ENCODE results near the gene TRIM38.

Gene TRIM38

DNA sequence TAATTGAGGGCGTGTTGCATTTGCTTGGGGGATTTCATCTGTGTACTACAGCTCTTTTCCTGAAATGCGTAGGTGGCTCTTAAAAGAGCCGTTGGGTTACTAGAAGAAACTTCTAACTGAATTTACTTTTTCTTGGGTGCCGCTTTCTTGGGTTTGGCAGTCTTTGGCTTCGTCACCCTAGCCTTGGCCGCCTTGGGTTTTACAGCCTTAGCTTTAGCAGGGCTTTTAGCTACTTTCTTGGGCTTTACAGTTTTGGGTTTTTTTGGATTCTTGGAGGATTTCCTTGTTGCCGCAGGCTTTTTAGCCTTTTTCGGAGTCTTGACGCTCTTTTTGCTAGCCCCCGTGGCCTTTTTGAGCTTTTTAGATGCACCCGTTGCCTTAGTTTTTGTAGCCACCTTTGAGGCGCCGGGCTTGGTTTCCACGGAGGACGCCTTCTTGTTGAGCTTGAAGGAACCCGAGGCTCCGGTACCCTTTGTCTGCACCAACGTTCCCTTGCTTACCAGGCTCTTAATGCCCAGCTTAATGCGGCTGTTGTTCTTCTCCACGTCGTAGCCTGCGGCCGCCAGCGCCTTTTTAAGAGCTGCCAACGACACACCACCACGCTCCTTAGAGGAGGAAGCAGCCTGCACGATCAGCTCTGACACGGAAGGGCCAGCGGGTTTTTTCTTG lies 54.5 kb downstream of the TRIM38 start:
- no peaks in the 10 kb centered on the region for H3K27me3 Mint-ChIP-seq (ENCODE audit: low read depth)
- H3K36me3 Mint-ChIP-seq (ENCODE audit: low read depth) = peaks cover 8% of the 10 kb centered on the region
- H3K4me3 Mint-ChIP-seq = peak overlapping the region; percentile 78
- no peak for DNase-seq (ENCODE audit: low spot score)
- peaks cover 19% of the 10 kb centered on the region for H3K9me3 Mint-ChIP-seq
- peaks cover 22% of the 10 kb centered on the region for H3K4me1 Mint-ChIP-seq (ENCODE audit: low read depth)
- peak overlapping the region; percentile 92 for H3K27ac Mint-ChIP-seq

DNA sequence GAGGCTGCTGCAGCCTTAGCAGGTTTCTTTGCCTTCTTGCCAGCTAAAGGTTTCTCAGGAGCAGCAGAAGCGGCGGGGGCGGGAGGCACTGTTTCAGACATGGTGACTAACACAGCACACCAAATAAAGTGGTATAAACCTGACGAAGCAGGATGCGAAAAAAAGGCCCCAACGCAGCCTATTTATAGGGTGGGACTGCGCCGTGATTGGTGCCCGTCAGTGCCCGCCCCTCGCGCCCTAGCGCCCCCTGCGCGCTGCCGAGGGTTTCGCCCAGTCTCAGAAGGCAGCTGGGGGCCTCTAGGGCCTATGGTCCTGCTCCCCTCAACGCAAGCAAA lies 55.0 kb downstream of the TRIM38 start:
- Mint-ChIP-seq H3K27me3 (ENCODE audit: low read depth) (no peaks in the 10 kb centered on the region), H3K27ac (peak overlapping the region; percentile 92), H3K9me3 (peaks cover 19% of the 10 kb centered on the region), H3K4me1 (ENCODE audit: low read depth) (peaks cover 27% of the 10 kb centered on the region), H3K4me3 (peak overlapping the region; percentile 78), H3K36me3 (ENCODE audit: low read depth) (peaks cover 8% of the 10 kb centered on the region)
- peak; percentile 85 for DNase-seq (ENCODE audit: low spot score)

DNA sequence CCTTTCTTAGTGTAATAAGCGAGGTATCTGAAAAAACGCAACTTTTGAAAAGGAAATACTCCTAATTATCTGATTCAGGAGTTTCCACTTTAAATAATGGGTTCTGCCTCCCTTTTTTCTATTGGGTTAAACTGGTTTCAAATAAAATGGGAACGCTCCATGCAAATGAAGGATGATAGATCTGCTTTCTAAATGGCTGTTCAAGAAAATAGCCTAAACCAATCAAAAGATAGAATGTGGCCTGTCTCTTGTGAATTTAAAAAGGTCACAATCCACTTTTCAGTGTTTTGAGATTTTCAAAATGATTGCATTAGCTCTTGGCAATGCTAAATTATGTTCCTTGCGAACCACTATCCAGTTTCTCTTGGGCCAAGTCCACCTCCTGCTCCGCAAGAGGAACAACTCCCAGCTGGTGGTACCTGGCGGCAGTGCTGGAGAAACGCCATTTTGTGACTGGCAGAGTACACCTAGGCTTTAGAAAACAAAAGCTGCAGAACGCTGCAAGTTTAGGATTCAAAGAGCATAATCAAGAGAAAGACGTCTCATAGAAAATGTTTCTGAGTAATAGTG lies 56.7 kb downstream of the TRIM38 start:
- peaks cover 8% of the 10 kb centered on the region for H3K36me3 Mint-ChIP-seq (ENCODE audit: low read depth)
- H3K27ac Mint-ChIP-seq = peak overlapping the region; percentile 100
- H3K9me3 Mint-ChIP-seq = peaks cover 19% of the 10 kb centered on the region
- H3K4me3 Mint-ChIP-seq = peak overlapping the region; percentile 100
- peaks cover 42% of the 10 kb centered on the region for H3K4me1 Mint-ChIP-seq (ENCODE audit: low read depth)
- no peak for DNase-seq (ENCODE audit: low spot score)
- no peaks in the 10 kb centered on the region for H3K27me3 Mint-ChIP-seq (ENCODE audit: low read depth)

DNA sequence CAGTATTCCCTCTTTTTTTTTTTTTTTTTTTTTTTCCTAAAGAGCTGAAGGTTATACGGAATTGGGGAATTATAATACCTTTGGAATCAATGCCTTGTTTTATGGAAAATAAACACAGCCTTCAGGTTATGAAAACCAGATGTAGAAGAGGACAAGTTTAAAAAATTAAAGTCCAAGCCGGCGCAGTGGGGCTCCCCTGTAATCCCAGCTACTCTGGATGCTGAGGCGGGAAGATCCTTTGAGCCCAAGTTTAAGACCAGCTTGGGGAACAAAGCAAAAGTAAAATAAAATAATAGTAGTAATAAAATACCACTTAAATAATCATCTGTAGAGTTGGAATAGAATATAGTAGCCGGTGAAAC lies 57.3 kb downstream of the TRIM38 start:
- Mint-ChIP-seq H3K4me3 (peak overlapping the region; percentile 100), H3K9me3 (peaks cover 19% of the 10 kb centered on the region), H3K36me3 (ENCODE audit: low read depth) (peaks cover 8% of the 10 kb centered on the region), H3K27me3 (ENCODE audit: low read depth) (no peaks in the 10 kb centered on the region), H3K27ac (peak overlapping the region; percentile 100), H3K4me1 (ENCODE audit: low read depth) (peaks cover 47% of the 10 kb centered on the region)
- DNase-seq (ENCODE audit: low spot score) = no peak

DNA sequence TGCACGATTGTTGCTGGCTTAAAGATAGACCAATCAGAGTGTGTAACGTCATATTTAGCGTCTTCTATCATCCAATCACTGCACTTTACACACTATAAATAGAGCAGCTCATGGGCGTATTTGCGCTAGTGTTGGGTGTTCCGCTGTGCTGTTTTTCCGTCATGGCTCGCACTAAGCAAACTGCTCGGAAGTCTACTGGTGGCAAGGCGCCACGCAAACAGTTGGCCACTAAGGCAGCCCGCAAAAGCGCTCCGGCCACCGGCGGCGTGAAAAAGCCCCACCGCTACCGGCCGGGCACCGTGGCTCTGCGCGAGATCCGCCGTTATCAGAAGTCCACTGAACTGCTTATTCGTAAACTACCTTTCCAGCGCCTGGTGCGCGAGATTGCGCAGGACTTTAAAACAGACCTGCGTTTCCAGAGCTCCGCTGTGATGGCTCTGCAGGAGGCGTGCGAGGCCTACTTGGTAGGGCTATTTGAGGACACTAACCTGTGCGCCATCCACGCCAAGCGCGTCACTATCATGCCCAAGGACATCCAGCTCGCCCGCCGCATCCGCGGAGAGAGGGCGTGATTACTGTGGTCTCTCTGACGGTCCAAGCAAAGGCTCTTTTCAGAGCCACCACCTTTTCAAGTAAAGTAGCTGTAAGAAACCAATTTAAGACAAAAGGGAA lies 57.9 kb downstream of the TRIM38 start:
- Mint-ChIP-seq H3K36me3 (ENCODE audit: low read depth) (peaks cover 8% of the 10 kb centered on the region), H3K27me3 (ENCODE audit: low read depth) (no peaks in the 10 kb centered on the region), H3K27ac (peak overlapping the region; percentile 100), H3K4me3 (peak overlapping the region; percentile 100), H3K4me1 (ENCODE audit: low read depth) (peaks cover 50% of the 10 kb centered on the region), H3K9me3 (peaks cover 19% of the 10 kb centered on the region)
- peak; percentile 81 for DNase-seq (ENCODE audit: low spot score)

DNA sequence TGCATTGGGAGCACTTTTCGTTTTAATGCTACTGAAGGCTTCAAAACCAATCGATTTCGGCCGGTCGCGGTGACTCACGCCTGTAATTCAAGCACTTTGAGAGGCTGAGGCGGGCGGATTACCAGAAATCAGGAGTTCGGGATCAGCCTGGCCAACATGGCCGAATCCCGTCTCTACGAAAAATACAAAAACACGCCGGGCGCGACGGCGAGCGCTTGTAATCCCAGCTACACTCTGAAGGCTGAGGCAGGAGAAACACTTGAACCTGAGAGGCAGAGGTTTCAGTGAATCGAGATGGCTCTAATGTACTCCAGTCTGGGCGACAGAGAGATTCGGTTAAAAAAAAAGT lies 58.4 kb downstream of the TRIM38 start:
- Mint-ChIP-seq H3K4me1 (ENCODE audit: low read depth) (peaks cover 55% of the 10 kb centered on the region), H3K27ac (peak overlapping the region; percentile 100), H3K4me3 (peak overlapping the region; percentile 100), H3K27me3 (ENCODE audit: low read depth) (no peaks in the 10 kb centered on the region), H3K9me3 (peaks cover 19% of the 10 kb centered on the region), H3K36me3 (ENCODE audit: low read depth) (peaks cover 8% of the 10 kb centered on the region)
- peak; percentile 54 for DNase-seq (ENCODE audit: low spot score)

DNA sequence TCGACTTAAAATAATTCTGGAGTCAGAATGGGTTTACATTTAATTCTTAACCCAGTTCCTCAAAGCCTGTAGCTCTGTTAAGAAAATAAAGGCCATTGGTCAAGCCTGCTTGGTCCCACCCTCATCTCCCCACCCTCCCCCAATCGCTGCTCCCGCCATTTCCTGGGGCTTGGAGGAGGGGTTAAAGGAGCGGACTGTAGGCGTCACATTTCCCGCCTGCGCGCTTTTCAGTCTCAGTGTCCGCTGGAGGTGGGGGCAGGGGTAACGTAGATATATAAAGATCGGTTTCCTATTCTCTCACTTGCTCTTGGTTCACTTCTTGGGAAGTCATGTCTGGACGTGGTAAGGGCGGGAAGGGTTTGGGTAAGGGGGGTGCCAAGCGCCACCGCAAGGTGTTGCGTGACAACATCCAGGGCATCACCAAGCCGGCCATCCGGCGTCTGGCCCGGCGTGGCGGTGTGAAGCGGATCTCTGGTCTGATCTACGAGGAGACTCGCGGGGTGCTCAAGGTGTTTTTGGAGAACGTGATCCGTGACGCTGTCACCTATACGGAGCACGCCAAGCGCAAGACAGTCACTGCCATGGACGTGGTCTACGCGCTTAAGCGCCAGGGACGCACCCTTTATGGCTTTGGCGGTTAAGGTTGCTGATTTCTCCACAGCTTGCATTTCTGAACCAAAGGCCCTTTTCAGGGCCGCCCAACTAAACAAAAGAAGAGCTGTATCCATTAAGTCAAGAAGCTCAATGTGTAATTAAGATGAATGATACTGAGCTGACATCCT lies 58.9 kb downstream of the TRIM38 start:
- peaks cover 58% of the 10 kb centered on the region for H3K4me1 Mint-ChIP-seq (ENCODE audit: low read depth)
- no peaks in the 10 kb centered on the region for H3K27me3 Mint-ChIP-seq (ENCODE audit: low read depth)
- H3K27ac Mint-ChIP-seq = peak overlapping the region; percentile 100
- peaks cover 19% of the 10 kb centered on the region for H3K9me3 Mint-ChIP-seq
- peaks cover 8% of the 10 kb centered on the region for H3K36me3 Mint-ChIP-seq (ENCODE audit: low read depth)
- peak overlapping the region; percentile 100 for H3K4me3 Mint-ChIP-seq
- DNase-seq (ENCODE audit: low spot score) = peak; percentile 86

DNA sequence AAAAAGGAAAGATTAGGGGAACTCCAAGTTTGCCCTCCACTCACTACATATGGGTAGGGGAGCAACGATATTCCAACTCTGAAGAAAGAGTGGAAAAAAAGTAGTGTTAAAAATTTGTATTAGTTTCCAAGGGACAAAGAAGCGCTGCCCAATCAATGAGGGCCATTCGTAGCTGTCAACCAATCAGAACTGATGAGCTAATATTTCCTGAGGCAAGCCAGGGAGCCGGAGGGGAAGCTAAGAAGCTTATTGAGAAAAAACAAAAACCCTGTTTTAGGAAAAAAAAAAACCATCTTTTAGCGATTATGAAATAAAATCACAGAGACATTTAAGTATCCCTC lies 59.5 kb downstream of the TRIM38 start:
- H3K36me3 Mint-ChIP-seq (ENCODE audit: low read depth) = peaks cover 8% of the 10 kb centered on the region
- peak overlapping the region; percentile 100 for H3K4me3 Mint-ChIP-seq
- H3K4me1 Mint-ChIP-seq (ENCODE audit: low read depth) = peaks cover 58% of the 10 kb centered on the region
- no peak for DNase-seq (ENCODE audit: low spot score)
- H3K9me3 Mint-ChIP-seq = peaks cover 19% of the 10 kb centered on the region
- H3K27me3 Mint-ChIP-seq (ENCODE audit: low read depth) = peaks cover 2% of the 10 kb centered on the region
- peak overlapping the region; percentile 100 for H3K27ac Mint-ChIP-seq

DNA sequence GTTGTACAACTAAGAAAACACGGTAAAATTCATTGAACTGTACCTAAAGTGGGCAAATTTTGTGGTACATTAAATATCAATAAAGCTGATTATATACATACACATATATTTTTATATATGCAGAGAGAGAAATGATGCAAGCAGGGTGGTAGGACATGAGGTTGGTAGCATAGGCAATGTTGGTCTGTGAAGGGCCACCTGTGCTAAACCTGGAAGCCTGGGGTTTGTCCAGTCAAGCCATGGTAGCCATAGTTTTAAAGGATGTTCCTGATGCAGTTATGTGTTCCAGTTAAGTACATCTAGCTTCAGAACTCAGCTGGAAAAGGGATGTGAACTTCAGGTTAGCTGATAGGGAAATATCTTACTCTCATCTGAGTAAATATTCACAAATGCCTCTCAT lies 60.1 kb downstream of the TRIM38 start:
- peaks cover 6% of the 10 kb centered on the region for H3K36me3 Mint-ChIP-seq (ENCODE audit: low read depth)
- H3K9me3 Mint-ChIP-seq = peaks cover 19% of the 10 kb centered on the region
- H3K27me3 Mint-ChIP-seq (ENCODE audit: low read depth) = peaks cover 3% of the 10 kb centered on the region
- no peak for DNase-seq (ENCODE audit: low spot score)
- H3K4me3 Mint-ChIP-seq = peak overlapping the region; percentile 100
- H3K27ac Mint-ChIP-seq = peak overlapping the region; percentile 100
- H3K4me1 Mint-ChIP-seq (ENCODE audit: low read depth) = peaks cover 57% of the 10 kb centered on the region

DNA sequence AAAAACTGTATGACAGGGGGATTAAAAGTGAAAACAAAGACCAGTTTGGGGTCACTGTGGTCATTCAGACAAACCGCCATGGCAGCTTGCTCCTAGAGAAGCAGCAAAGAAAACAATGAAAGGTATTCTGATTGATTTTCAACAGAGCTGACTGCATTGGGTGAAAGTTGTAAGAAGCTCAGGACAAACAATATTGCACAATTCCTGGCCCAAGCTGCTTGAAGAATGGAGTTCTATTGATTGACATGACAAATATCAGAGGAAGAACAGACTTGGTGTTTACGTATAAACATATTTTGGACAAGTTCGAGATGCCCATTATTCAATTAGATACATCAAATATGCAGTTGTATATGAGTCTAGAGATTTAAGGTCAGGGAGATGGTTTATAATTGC lies 62.0 kb downstream of the TRIM38 start:
- Mint-ChIP-seq H3K36me3 (ENCODE audit: low read depth) (no peaks in the 10 kb centered on the region), H3K4me3 (peak overlapping the region; percentile 13), H3K4me1 (ENCODE audit: low read depth) (peaks cover 68% of the 10 kb centered on the region), H3K27me3 (ENCODE audit: low read depth) (peaks cover 3% of the 10 kb centered on the region), H3K9me3 (peaks cover 2% of the 10 kb centered on the region), H3K27ac (peak overlapping the region; percentile 51)
- DNase-seq (ENCODE audit: low spot score) = no peak

DNA sequence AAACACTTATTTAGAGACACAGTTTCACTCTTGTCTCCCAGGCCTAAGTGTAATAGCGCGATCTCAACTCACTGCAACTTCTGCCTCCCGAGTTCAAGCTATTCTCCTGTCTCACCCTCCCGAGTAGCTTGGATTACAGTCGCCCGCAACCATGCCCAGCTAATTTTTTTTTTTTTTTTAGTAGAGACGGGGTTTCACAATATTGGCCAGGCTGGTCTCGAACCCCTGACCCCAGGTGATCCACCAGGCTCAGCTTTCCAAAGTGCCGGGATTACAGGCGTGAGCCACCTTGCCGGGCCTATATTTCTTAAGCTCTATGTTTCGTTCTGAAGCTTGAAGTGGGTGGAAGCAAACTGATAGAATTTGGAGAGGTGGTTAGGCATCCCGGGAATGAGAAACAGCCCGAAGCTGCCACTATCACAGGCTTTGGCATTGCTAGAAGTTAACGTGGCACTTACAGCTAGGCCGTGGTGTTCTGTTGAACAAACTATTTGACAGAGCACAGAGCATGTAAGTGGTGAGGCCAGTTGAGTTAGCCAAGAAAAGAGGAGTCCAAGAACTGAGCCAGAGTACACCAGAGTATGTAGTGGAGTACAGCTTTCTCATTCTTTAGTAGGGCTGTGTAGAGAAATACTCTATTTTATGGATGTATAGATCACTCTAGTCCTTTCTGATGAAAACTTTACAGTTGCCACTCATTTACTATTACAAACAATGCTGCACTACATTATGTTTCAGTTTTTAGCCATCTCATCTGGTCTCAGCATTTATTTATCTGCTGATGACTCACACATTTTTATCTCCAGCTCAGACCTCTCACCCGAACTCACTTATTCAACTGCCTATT lies 62.7 kb downstream of the TRIM38 start:
- no peak for DNase-seq (ENCODE audit: low spot score)
- Mint-ChIP-seq H3K27me3 (ENCODE audit: low read depth) (peaks cover 3% of the 10 kb centered on the region), H3K27ac (peak overlapping the region; percentile 97), H3K4me1 (ENCODE audit: low read depth) (peaks cover 71% of the 10 kb centered on the region), H3K4me3 (peak overlapping the region; percentile 84), H3K9me3 (no peaks in the 10 kb centered on the region), H3K36me3 (ENCODE audit: low read depth) (no peaks in the 10 kb centered on the region)

DNA sequence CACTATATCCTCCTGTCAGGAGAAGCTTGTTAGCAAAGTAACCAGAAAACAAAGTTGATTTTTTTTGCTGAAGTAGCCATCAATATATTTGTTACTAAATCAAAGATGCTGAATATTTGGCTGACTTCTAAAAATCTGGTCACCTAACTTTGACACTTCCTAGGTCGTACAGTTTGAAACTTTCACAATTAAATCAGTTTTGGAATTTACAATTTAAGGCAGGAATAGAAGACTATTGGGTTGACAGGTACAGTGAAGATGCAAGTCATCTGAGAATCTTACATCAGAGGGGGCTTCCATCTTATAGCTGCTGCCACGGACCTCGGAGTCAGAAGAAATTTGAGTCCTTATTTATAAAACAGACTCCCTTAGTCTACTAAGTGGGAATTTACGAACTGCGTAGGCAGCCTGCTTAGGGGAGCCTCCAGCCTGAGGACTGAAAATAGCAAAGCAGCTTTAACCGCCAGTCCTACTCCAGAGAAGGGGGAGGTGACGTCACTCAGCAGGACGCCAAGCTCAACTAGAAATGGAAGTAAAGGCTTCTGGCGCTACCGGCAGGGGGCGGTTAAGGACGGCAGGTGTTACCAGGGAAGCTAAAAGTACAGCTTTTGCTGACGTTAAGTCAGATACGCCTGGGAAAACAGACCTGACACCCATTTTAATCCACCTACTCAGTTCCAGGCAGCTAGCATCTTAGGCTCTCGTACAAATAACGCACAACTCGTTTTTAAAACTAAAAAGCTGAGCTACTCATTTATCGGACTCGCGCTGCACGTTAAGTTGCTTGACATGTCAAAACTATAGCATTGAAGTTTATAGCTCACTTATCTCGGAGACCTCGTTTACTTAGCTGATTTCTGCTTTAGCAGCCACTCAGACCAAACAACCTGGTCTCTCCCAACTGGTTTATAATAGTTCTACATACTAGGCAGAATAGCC lies 63.6 kb downstream of the TRIM38 start:
- DNase-seq (ENCODE audit: low spot score) = peak; percentile 88
- H3K27me3 Mint-ChIP-seq (ENCODE audit: low read depth) = peaks cover 3% of the 10 kb centered on the region
- peak overlapping the region; percentile 84 for H3K4me3 Mint-ChIP-seq
- H3K27ac Mint-ChIP-seq = peak overlapping the region; percentile 97
- H3K36me3 Mint-ChIP-seq (ENCODE audit: low read depth) = peaks cover under 1% of the 10 kb centered on the region
- H3K9me3 Mint-ChIP-seq = no peaks in the 10 kb centered on the region
- H3K4me1 Mint-ChIP-seq (ENCODE audit: low read depth) = peaks cover 73% of the 10 kb centered on the region
